ENCODE data around the gene PTS. TPM values are rescaled to one million over a fixed set of nuclear protein-coding genes. Genes with fewer than 3 reads are reported as not detected.

PTS gene
- total RNA-seq, 4 donors from 2014 or later: 23.4 to 81.5 (median 38.5) TPM

DNA sequence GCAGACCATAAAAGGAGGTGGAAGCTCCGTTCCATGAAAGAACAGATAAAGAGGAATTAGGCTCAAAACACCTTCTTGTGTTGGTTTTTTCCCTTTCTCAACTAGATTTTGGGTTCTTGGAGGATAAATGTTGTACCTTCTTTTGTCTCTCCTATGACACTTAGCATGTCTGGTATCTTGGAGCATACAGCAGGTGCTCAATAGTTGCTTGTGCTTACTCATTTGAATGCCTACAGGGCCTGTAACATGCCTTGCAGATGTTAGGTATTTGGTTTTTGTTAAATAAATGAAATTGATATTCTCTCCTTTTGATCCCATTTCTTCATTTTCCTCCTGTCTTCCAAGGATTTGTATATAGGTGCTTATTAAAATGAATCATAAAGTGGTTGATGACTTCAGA, 50.8 kb downstream of the PTS start:
- TF ChIP-seq POLR2A (IDR thresholded peaks at IDR 0.05): no peak
- TF ChIP-seq CTCF (IDR thresholded peaks at IDR 0.05 in 4 of 5, conservative IDR thresholded peaks at IDR 0.05 in 1 of 5): no peak
- H3K27me3 ChIP-seq: no peaks in the 10 kb centered on the region
- ATAC-seq (no peak), DNase-seq (no peak)
- H3K9me3 ChIP-seq: no peaks in the 10 kb centered on the region
- peaks cover 0 to 4% of the 10 kb centered on the region in 2 donors for H3K4me1 ChIP-seq
- H3K36me3 ChIP-seq: no peaks in the 10 kb centered on the region
- intact Hi-C loops (cut with DNase I; ENCODE audit: low total_unique reads) (no loop called here), in situ Hi-C loops (cut with MboI; ENCODE audit: low sequenced_read_pairs in 4 of 4) (loop anchor here (5.0 to 25.0 kb wide), 2 partner anchors 55 to 1010 kb away; no protein-coding TSS in a partner anchor)
- no peak overlapping the region for H3K4me3 ChIP-seq
- no peak overlapping the region for H3K27ac ChIP-seq

DNA sequence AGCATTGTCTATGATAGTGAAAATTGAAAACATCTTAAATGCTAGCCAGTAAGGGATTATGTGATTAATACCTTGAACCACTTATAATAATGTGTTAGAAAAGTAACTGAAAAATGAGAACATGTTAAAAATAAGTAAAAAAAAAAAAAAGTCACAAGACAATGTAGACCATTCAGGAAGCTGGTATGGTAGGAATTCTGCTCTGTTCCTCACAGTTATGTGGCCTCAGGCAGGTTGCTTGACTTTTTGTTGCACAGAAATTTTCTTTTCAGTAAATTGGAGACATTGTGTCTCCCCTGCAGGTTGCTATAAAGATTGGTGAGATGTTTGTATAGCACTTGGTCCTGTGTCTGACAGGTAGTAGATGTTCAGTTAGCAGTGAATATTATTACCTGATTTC, 51.7 kb downstream of the PTS start:
- H3K4me1 ChIP-seq: peaks cover 0 to 4% of the 10 kb centered on the region in 2 donors
- in situ Hi-C loops (cut with MboI; ENCODE audit: low sequenced_read_pairs in 4 of 4): loop anchor here (5.0 to 25.0 kb wide), 2 partner anchors 56 to 1009 kb away; no protein-coding TSS in a partner anchor
- ATAC-seq: no peak
- H3K36me3 ChIP-seq: no peaks in the 10 kb centered on the region
- no peaks in the 10 kb centered on the region for H3K27me3 ChIP-seq
- H3K4me3 ChIP-seq: no peak overlapping the region
- no peak overlapping the region for H3K27ac ChIP-seq
- intact Hi-C loops (cut with DNase I; ENCODE audit: low total_unique reads): no loop called here
- TF ChIP-seq CTCF (IDR thresholded peaks at IDR 0.05 in 4 of 5, conservative IDR thresholded peaks at IDR 0.05 in 1 of 5) (no peak), POLR2A (IDR thresholded peaks at IDR 0.05) (no peak)
- no peak for DNase-seq
- H3K9me3 ChIP-seq: no peaks in the 10 kb centered on the region

- DNase-seq (no peak), ATAC-seq (no peak)
- in situ Hi-C loops (cut with MboI; ENCODE audit: low sequenced_read_pairs in 4 of 4): loop anchor here (5.0 to 25.0 kb wide), 2 partner anchors 57 to 1008 kb away; no protein-coding TSS in a partner anchor
- peaks cover 0 to 4% of the 10 kb centered on the region in 2 donors for H3K4me1 ChIP-seq
- H3K27me3 ChIP-seq: no peaks in the 10 kb centered on the region
- intact Hi-C loops (cut with DNase I; ENCODE audit: low total_unique reads): no loop called here
- TF ChIP-seq CTCF (IDR thresholded peaks at IDR 0.05 in 4 of 5, conservative IDR thresholded peaks at IDR 0.05 in 1 of 5) (no peak), POLR2A (IDR thresholded peaks at IDR 0.05) (no peak)
- no peaks in the 10 kb centered on the region for H3K36me3 ChIP-seq
- H3K9me3 ChIP-seq: no peaks in the 10 kb centered on the region
- H3K27ac ChIP-seq: no peak overlapping the region
- H3K4me3 ChIP-seq: no peak overlapping the region
Measured at GRCh38 chr11:112278803-112279202, 52.6 kb downstream of the PTS start.

GRCh38 chr11:112279901-112280267, 53.7 kb downstream of the PTS start:
- in situ Hi-C loops (cut with MboI; ENCODE audit: low sequenced_read_pairs in 4 of 4): loop anchor here (5.0 to 25.0 kb wide), 4 partner anchors 58 to 1007 kb away; no protein-coding TSS in a partner anchor

More at GRCh38 chr11:112279901-112280267, 53.7 kb downstream of the PTS start:
- Histone ChIP-seq H3K4me3 (peak overlapping the region; percentile 43 to 67 (median 60)), H3K27ac (peak overlapping the region in 1 of 4 donors; percentile 29), H3K4me1 (peaks cover 0 to 4% of the 10 kb centered on the region in 2 donors), H3K36me3 (no peaks in the 10 kb centered on the region), H3K27me3 (no peaks in the 10 kb centered on the region), H3K9me3 (no peaks in the 10 kb centered on the region)
- TF ChIP-seq POLR2A (IDR thresholded peaks at IDR 0.05) (no peak), CTCF (IDR thresholded peaks at IDR 0.05 in 4 of 5, conservative IDR thresholded peaks at IDR 0.05 in 1 of 5) (peak; percentile 30 to 95 (median 58))
- intact Hi-C loops (cut with DNase I; ENCODE audit: low total_unique reads): loop anchor here (1.0 to 10.0 kb wide), 3 partner anchors 61 to 1035 kb away; partner anchors contain the start of gene TTC12
- ATAC-seq (peak; percentile 61 to 80), DNase-seq (peak; percentile 19 to 35)
